Hematopoietic multipotent progenitor cell treated with erythropoietin and hydrocortisone succinate and interleukin-3 and kit ligand, for 6 days (in vitro differentiated cells): ENCODE data around the gene RGPD8.

ENCODE experiments used
- DNase-seq: peaks from one replicate; pipeline ENCODE4 v3.0.0-alpha.2; 2015

Gene RGPD8

DNA sequence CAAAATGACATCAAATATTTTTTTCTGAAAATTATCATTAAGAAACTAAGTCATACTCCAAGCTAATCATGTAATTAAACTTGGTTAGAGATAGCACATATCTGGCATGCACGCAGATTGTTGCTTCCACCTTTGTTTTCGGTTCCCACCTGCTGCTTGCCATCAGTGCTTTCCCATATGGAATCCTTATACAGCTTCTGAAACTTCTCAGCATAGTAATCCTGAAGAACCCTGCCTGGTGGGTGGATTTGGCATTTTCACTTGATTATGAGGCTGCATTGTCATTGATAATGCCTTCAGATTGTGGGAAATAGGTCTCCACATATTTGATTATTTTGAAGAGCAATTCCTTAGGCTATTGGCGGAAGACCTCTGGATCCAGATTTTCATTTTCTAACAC is 110.5 kb downstream of the RGPD8 start:
- DNase-seq = no peak

DNA sequence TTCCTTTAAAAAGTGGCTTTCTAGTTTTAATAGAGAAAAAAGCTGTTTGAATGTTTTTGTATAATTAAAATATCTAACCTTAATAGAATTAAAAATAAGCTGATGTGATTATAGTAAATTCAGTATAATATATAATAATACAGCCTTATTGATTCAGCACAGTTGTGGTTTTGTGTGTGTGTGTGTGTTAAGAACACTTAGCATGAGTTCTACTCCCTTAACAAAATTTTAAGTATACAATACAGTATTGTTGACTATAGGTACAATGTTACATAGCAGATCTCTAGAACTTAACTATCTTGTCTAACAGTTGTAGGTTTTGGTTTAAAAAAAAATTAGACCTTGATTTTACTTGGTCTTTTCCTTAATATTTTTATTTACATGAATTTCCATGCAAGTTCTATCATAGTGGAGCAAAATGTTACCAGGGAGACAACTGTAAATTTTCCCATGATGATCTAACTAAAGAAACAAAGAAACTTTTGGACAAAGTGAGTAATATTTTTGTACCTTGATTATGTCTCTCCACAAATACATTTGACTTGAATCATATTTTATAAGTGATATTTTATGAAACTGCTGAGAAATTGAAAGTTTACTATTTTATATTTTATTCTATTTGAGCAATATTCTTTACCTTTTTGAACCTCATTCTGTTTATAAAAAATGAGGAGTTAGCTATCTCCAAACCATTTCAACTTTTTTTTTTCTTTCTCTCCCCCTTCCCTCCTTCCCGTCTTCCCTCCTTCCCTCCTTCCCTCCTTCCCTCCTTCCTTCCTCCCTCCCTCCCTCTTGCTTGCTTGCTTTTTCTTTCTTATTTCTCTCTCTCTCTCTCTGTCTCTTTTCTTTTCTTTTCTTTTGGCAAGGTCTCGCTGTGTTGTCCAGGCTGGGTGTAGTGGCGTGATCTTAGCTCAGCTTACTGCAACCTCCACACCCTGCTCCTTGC is 111.8 kb downstream of the RGPD8 start:
- DNase-seq = no peak
